Stimulated activated CD4-positive, alpha-beta T cell treated with anti-CD3 and anti-CD28 coated beads, Interleukin-15, amount 100 ng/mL, for 1 hour (primary cell): Measurements from ENCODE around the gene OTUB1.
"Not testable (repeated sequence)": the region's sequence is repeated elsewhere in the genome, so short reads cannot be mapped to it uniquely, and the experiment has no call there.

Source experiments
- DNase-seq, 2 donors: peaks; one replicate each; pipeline ENCODE4 v3.0.0-alpha.2; 2020; ENCODE audit warnings: low read depth in 1 of 2, low spot score in 1 of 2

The OTUB1 gene

GRCh38 chr11:63986156-63986931, at the start of gene OTUB1:
OTUB1 (plus strand) TSS chr11:63986438; CDS start chr11:63986457, 19 bp downstream.
- peak; percentile 68 to 80 for DNase-seq

GRCh38 chr11:63937713-63938478, 48.3 kb upstream of the OTUB1 start:
- no peak for DNase-seq

GRCh38 chr11:63938479-63939396, 47.5 kb upstream of the OTUB1 start, which contains the start of gene NAA40:
NAA40 (plus strand) TSS chr11:63939002; CDS start chr11:63939097, 95 bp downstream.
- peak; percentile 78 to 83 for DNase-seq

- DNase-seq, result no peak
Measured at GRCh38 chr11:63939397-63939891, 46.8 kb upstream of the OTUB1 start.

GRCh38 chr11:63940786-63941185, 45.5 kb upstream of the OTUB1 start:
- no peak for DNase-seq

GRCh38 chr11:63941901-63942300, 44.3 kb upstream of the OTUB1 start:
- DNase-seq, result no peak

- no peak for DNase-seq
Measured at GRCh38 chr11:63942803-63943202, 43.4 kb upstream of the OTUB1 start.

- no peak for DNase-seq
Measured at GRCh38 chr11:63944987-63945386, 41.3 kb upstream of the OTUB1 start.

GRCh38 chr11:63945477-63946163, 40.6 kb upstream of the OTUB1 start:
- DNase-seq, result peak in 1 of 2 donors; percentile 36

- DNase-seq, result no peak
Measured at GRCh38 chr11:63951779-63952536, 34.3 kb upstream of the OTUB1 start.

- no peak for DNase-seq
Measured at GRCh38 chr11:63952570-63952969, 33.7 kb upstream of the OTUB1 start.

- DNase-seq, result no peak
Measured at GRCh38 chr11:63958008-63958407, 28.2 kb upstream of the OTUB1 start.

- no peak for DNase-seq
Measured at GRCh38 chr11:63961608-63962412, 24.4 kb upstream of the OTUB1 start.

- not testable (repeated sequence) for DNase-seq
Measured at GRCh38 chr11:63963895-63964294, 22.3 kb upstream of the OTUB1 start.

- DNase-seq, result no peak
Measured at GRCh38 chr11:63966444-63966843, 19.8 kb upstream of the OTUB1 start.

- DNase-seq, result no peak
Measured at GRCh38 chr11:63969461-63969860, 16.8 kb upstream of the OTUB1 start.

GRCh38 chr11:63970902-63971301, 15.3 kb upstream of the OTUB1 start:
- no peak for DNase-seq

GRCh38 chr11:63973912-63974258, 12.4 kb upstream of the OTUB1 start:
- not testable (repeated sequence) for DNase-seq
